GM21526 (cell line): ENCODE measurements around the gene RAP1GAP.

Experiments used
- ATAC-seq: cut with Tn5 transposase; IDR thresholded peaks from one replicate; pipeline ENCODE4 v1.9.1; 2021; ENCODE audit warnings: moderate library complexity; ENCODE audit not compliant: unreplicated experiment, low FRiP score

RAP1GAP gene

GRCh38 chr1:21669258-21670058 is at the start of gene RAP1GAP:
Gene RAP1GAP, minus strand, starts transcription at chr1:21669357. Its CDS starts 49,325 bp downstream, at chr1:21620032.
- no peak for ATAC-seq

GRCh38 chr1:21716169-21716568 is 47.0 kb upstream of the RAP1GAP start:
- no peak for ATAC-seq

GRCh38 chr1:21707891-21708290 is 38.7 kb upstream of the RAP1GAP start:
- no peak for ATAC-seq

GRCh38 chr1:21707086-21707840 is 38.1 kb upstream of the RAP1GAP start:
- no peak for ATAC-seq

GRCh38 chr1:21706151-21706835 is 37.1 kb upstream of the RAP1GAP start:
- no peak for ATAC-seq

- ATAC-seq: no peak
These were observed 36.3 kb upstream of the RAP1GAP start for GRCh38 chr1:21705303-21705980.

- ATAC-seq: no peak
These were observed 35.0 kb upstream of the RAP1GAP start for GRCh38 chr1:21704145-21704544.

- ATAC-seq: no peak
These were observed 34.3 kb upstream of the RAP1GAP start for GRCh38 chr1:21703318-21703963.

- ATAC-seq: no peak
These were observed 33.6 kb upstream of the RAP1GAP start for GRCh38 chr1:21702780-21703179.

GRCh38 chr1:21701401-21701800 is 32.2 kb upstream of the RAP1GAP start:
- ATAC-seq: no peak

GRCh38 chr1:21700094-21700493 is 30.9 kb upstream of the RAP1GAP start:
- no peak for ATAC-seq

GRCh38 chr1:21696931-21697330 is 27.8 kb upstream of the RAP1GAP start:
- ATAC-seq: no peak

GRCh38 chr1:21693732-21694131 is 24.6 kb upstream of the RAP1GAP start:
- ATAC-seq: no peak

- ATAC-seq: no peak
These were observed 22.6 kb upstream of the RAP1GAP start for GRCh38 chr1:21691739-21692138.

GRCh38 chr1:21689661-21690372 is 20.7 kb upstream of the RAP1GAP start:
- ATAC-seq: no peak

GRCh38 chr1:21687081-21687529 is 17.9 kb upstream of the RAP1GAP start:
- no peak for ATAC-seq

GRCh38 chr1:21685946-21686678 is 17.0 kb upstream of the RAP1GAP start:
- no peak for ATAC-seq

- no peak for ATAC-seq
These were observed 12.3 kb upstream of the RAP1GAP start for GRCh38 chr1:21681426-21681825.

- no peak for ATAC-seq
These were observed 11.8 kb upstream of the RAP1GAP start for GRCh38 chr1:21680918-21681317.
